Activated CD4-positive, alpha-beta memory T cell treated with anti-CD3 and anti-CD28 coated beads, Interleukin-2, amount 10 ng/mL, durations not matched to agents 7 days and 5 days (primary cell): ENCODE data around the gene NUP107. TPM values are rescaled to one million over a fixed set of nuclear protein-coding genes. Genes with fewer than 3 reads are reported as not detected.
"Not testable (repeated sequence)": the region's sequence is repeated elsewhere in the genome, so short reads cannot be mapped to it uniquely, and the experiment has no call there.

Experiments used
- CTCF ChIA-PET: fragments of 350-600 bp; sonication (Branson Sonifier 250); formaldehyde crosslinking; loops from one replicate; lab custom pipeline; 2021; ENCODE audit warnings: antibody characterized with exemption, inconsistent platforms; lab: Charles Lee
- POLR2A ChIA-PET: fragments of 350-600 bp; sonication (Branson Sonifier 250); formaldehyde crosslinking; loops from one replicate; lab custom pipeline; 2021; ENCODE audit warnings: antibody characterized with exemption; lab: Charles Lee
- DNase-seq: peaks from one replicate; pipeline ENCODE4 v3.0.0-alpha.2; 2020
- H3K27ac Mint-ChIP-seq: one replicate; pipeline ENCODE4 v1.8.0; 2021; ENCODE audit warnings: mild to moderate bottlenecking, mixed read lengths
- H3K27me3 Mint-ChIP-seq: one replicate; pipeline ENCODE4 v1.8.0; 2021; ENCODE audit warnings: mixed read lengths
- H3K36me3 Mint-ChIP-seq: one replicate; pipeline ENCODE4 v1.8.0; 2021; ENCODE audit warnings: low read depth, mixed read lengths
- H3K4me1 Mint-ChIP-seq: one replicate; pipeline ENCODE4 v1.8.0; 2021; ENCODE audit warnings: mixed read lengths
- H3K4me3 Mint-ChIP-seq: one replicate; pipeline ENCODE4 v1.8.0; 2021; ENCODE audit warnings: mild to moderate bottlenecking, mixed read lengths
- H3K9me3 Mint-ChIP-seq: one replicate; pipeline ENCODE4 v1.8.0; 2021; ENCODE audit warnings: mixed read lengths
- total RNA-seq, 2 experiments: library from RNA; stranded (reverse); gene quantifications; one replicate each; pipeline ENCODE4 v1.2.3, GENCODE V29; 2021

The NUP107 gene
- total RNA-seq, 2 experiments from 2014 or later, result 80.7 to 85.4 TPM

- Mint-ChIP-seq H3K9me3 (no peaks in the 10 kb centered on the region), H3K27ac (no peak overlapping the region), H3K4me1 (peaks cover 53% of the 10 kb centered on the region), H3K27me3 (no peaks in the 10 kb centered on the region), H3K4me3 (no peak overlapping the region), H3K36me3 (peaks cover 13% of the 10 kb centered on the region)
- no peak for DNase-seq
- ChIA-PET POLR2A (interaction anchor here (0.9 to 1.7 kb wide), 3 partner anchors 11 to 219 kb away, joined by 3 to 4 read pairs (median 3); no protein-coding TSS in a partner anchor), CTCF (interaction anchor here (1.4 kb wide), 1 partner anchor 137 kb away, joined by 3 read pairs; the partner anchor contains the start of gene MDM2)
These were observed 15.6 kb upstream of the NUP107 start for GRCh38 chr12:68671179-68671578.

GRCh38 chr12:68673788-68674187, 13.0 kb upstream of the NUP107 start:
- Mint-ChIP-seq H3K4me1 (peaks cover 44% of the 10 kb centered on the region), H3K27ac (peak overlapping the region; percentile 93), H3K9me3 (no peaks in the 10 kb centered on the region), H3K4me3 (peak overlapping the region; percentile 41), H3K27me3 (no peaks in the 10 kb centered on the region), H3K36me3 (peaks cover 5% of the 10 kb centered on the region)
- no peak for DNase-seq
- ChIA-PET CTCF (no interaction called here), POLR2A (interaction anchor here (0.6 to 3.5 kb wide), 9 partner anchors 9 to 342 kb away, joined by 3 to 26 read pairs (median 4); partner anchors contain the start of genes MDM1, NUP107 and RAP1B)

- H3K4me1 Mint-ChIP-seq, result peaks cover 46% of the 10 kb centered on the region
These were observed 12.4 kb upstream of the NUP107 start for GRCh38 chr12:68674376-68674775.

GRCh38 chr12:68675101-68675842, 11.5 kb upstream of the NUP107 start:
- POLR2A ChIA-PET, result interaction anchor here (0.7 to 3.5 kb wide), 14 partner anchors 10 to 556 kb away, joined by 3 to 26 read pairs (median 4); partner anchors contain the start of genes NUP107 and RAP1B
- DNase-seq, result peak; percentile 82
- Mint-ChIP-seq H3K27me3 (no peaks in the 10 kb centered on the region), H3K4me3 (peak overlapping the region; percentile 33), H3K36me3 (peaks cover 5% of the 10 kb centered on the region), H3K4me1 (peaks cover 48% of the 10 kb centered on the region), H3K9me3 (no peaks in the 10 kb centered on the region), H3K27ac (peak overlapping the region; percentile 93)
- CTCF ChIA-PET, result interaction anchor here (1.0 to 1.4 kb wide), 3 partner anchors 14 to 133 kb away, joined by 3 to 7 read pairs (median 4); partner anchors contain the start of genes MDM2 and SLC35E3

More at GRCh38 chr12:68674376-68674775, 12.4 kb upstream of the NUP107 start:
- no peak for DNase-seq
- H3K4me3 Mint-ChIP-seq, result peak overlapping the region; percentile 41
- no peaks in the 10 kb centered on the region for H3K27me3 Mint-ChIP-seq
- POLR2A ChIA-PET, result interaction anchor here (1.0 to 3.5 kb wide), 8 partner anchors 9 to 343 kb away, joined by 3 to 26 read pairs (median 6); partner anchors contain the start of genes MDM1, NUP107 and RAP1B
- peak overlapping the region; percentile 93 for H3K27ac Mint-ChIP-seq
- no peaks in the 10 kb centered on the region for H3K9me3 Mint-ChIP-seq
- H3K36me3 Mint-ChIP-seq, result peaks cover 5% of the 10 kb centered on the region
- CTCF ChIA-PET, result interaction anchor here (1.4 kb wide), 2 partner anchors 15 to 133 kb away, joined by 4 to 7 read pairs; partner anchors contain the start of gene MDM2

GRCh38 chr12:68676854-68677253, 9.9 kb upstream of the NUP107 start:
- POLR2A ChIA-PET, result interaction anchor here (1.1 to 3.5 kb wide), 4 partner anchors 8 to 65 kb away, joined by 3 to 26 read pairs (median 10); partner anchors contain the start of genes NUP107 and RAP1B

GRCh38 chr12:68686262-68686594, 550 bp upstream of the NUP107 start:
- H3K4me3 Mint-ChIP-seq, result peak overlapping the region; percentile 96
- H3K27ac Mint-ChIP-seq, result peak overlapping the region; percentile 92
- DNase-seq, result no peak
- H3K36me3 Mint-ChIP-seq, result peaks cover 20% of the 10 kb centered on the region
- H3K27me3 Mint-ChIP-seq, result no peaks in the 10 kb centered on the region
- H3K9me3 Mint-ChIP-seq, result no peaks in the 10 kb centered on the region
- ChIA-PET POLR2A (interaction anchor here (1.2 to 2.5 kb wide), 7 partner anchors 8 to 122 kb away, joined by 5 to 18 read pairs (median 11); partner anchors contain the start of genes MDM2 and RAP1B), CTCF (interaction anchor here (2.0 kb wide), 1 partner anchor 121 kb away, joined by 8 read pairs; the partner anchor contains the start of gene MDM2)
- H3K4me1 Mint-ChIP-seq, result peaks cover 45% of the 10 kb centered on the region

More at GRCh38 chr12:68676854-68677253, 9.9 kb upstream of the NUP107 start:
- DNase-seq, H3K27me3 Mint-ChIP-seq, CTCF ChIA-PET, H3K27ac Mint-ChIP-seq, H3K4me3 Mint-ChIP-seq, H3K36me3 Mint-ChIP-seq, H3K9me3 Mint-ChIP-seq: not testable (repeated sequence)
- peaks cover 41% of the 10 kb centered on the region for H3K4me1 Mint-ChIP-seq

GRCh38 chr12:68695454-68695853, 8.7 kb downstream of the NUP107 start:
- Mint-ChIP-seq H3K36me3 (peaks cover 65% of the 10 kb centered on the region), H3K4me3 (no peak overlapping the region), H3K27me3 (no peaks in the 10 kb centered on the region), H3K4me1 (peaks cover 2% of the 10 kb centered on the region), H3K9me3 (no peaks in the 10 kb centered on the region), H3K27ac (no peak overlapping the region)
- ChIA-PET POLR2A (no interaction called here), CTCF (no interaction called here)
- DNase-seq, result no peak

- Mint-ChIP-seq H3K27me3 (no peaks in the 10 kb centered on the region), H3K27ac (no peak overlapping the region), H3K36me3 (peaks cover 47% of the 10 kb centered on the region), H3K9me3 (no peaks in the 10 kb centered on the region), H3K4me1 (no peaks in the 10 kb centered on the region), H3K4me3 (no peak overlapping the region)
- ChIA-PET POLR2A (no interaction called here), CTCF (no interaction called here)
- no peak for DNase-seq
These were observed 12.7 kb downstream of the NUP107 start for GRCh38 chr12:68699486-68699885.

GRCh38 chr12:68727776-68728175, 41.0 kb downstream of the NUP107 start:
- Mint-ChIP-seq H3K27ac (no peak overlapping the region), H3K9me3 (no peaks in the 10 kb centered on the region)

GRCh38 chr12:68733661-68734071, 46.9 kb downstream of the NUP107 start:
- Mint-ChIP-seq H3K36me3 (peaks cover 50% of the 10 kb centered on the region), H3K9me3 (no peaks in the 10 kb centered on the region), H3K27me3 (no peaks in the 10 kb centered on the region), H3K27ac (no peak overlapping the region), H3K4me3 (no peak overlapping the region), H3K4me1 (no peaks in the 10 kb centered on the region)
- CTCF ChIA-PET, result no interaction called here
- no peak for DNase-seq
- POLR2A ChIA-PET, result interaction anchor here (1.0 kb wide), 1 partner anchor 75 kb away, joined by 3 read pairs; the partner anchor contains the start of gene MDM2

More at GRCh38 chr12:68727776-68728175, 41.0 kb downstream of the NUP107 start:
- H3K36me3 Mint-ChIP-seq, result peaks cover 48% of the 10 kb centered on the region
- no peak for DNase-seq
- ChIA-PET CTCF (interaction anchor here (0.9 kb wide), 1 partner anchor 14 kb away, joined by 5 read pairs; no protein-coding TSS in a partner anchor), POLR2A (no interaction called here)
- no peaks in the 10 kb centered on the region for H3K4me1 Mint-ChIP-seq
- H3K4me3 Mint-ChIP-seq, result no peak overlapping the region
- no peaks in the 10 kb centered on the region for H3K27me3 Mint-ChIP-seq

- CTCF ChIA-PET, result no interaction called here
- no peak for DNase-seq
- POLR2A ChIA-PET, result no interaction called here
- Mint-ChIP-seq H3K9me3 (no peaks in the 10 kb centered on the region), H3K27ac (no peak overlapping the region), H3K4me3 (no peak overlapping the region), H3K27me3 (no peaks in the 10 kb centered on the region), H3K4me1 (peaks cover 15% of the 10 kb centered on the region), H3K36me3 (peaks cover 37% of the 10 kb centered on the region)
These were observed 53.1 kb downstream of the NUP107 start for GRCh38 chr12:68739891-68740290.

- CTCF ChIA-PET, result no interaction called here
- no peaks in the 10 kb centered on the region for H3K9me3 Mint-ChIP-seq
These were observed 56.6 kb downstream of the NUP107 start for GRCh38 chr12:68743356-68743755.

More at GRCh38 chr12:68743356-68743755, 56.6 kb downstream of the NUP107 start:
- no peak for DNase-seq
- Mint-ChIP-seq H3K27ac (peak overlapping the region; percentile 76), H3K4me1 (peaks cover 35% of the 10 kb centered on the region), H3K4me3 (no peak overlapping the region), H3K27me3 (no peaks in the 10 kb centered on the region), H3K36me3 (peaks cover 28% of the 10 kb centered on the region)
- POLR2A ChIA-PET, result interaction anchor here (1.3 kb wide), 1 partner anchor 65 kb away, joined by 3 read pairs; the partner anchor contains the start of gene MDM2
